ENCODE data around the gene C5. TPM values are rescaled to one million over a fixed set of nuclear protein-coding genes. Genes with fewer than 3 reads are reported as not detected.
"Not testable (repeated sequence)": the region's sequence is repeated elsewhere in the genome, so short reads cannot be mapped to it uniquely, and the experiment has no call there.

Gene C5
- total RNA-seq = 1 to 10 TPM; 1.4 to 7.9 (median 2.9) TPM
- 1 to 10 TPM; 2.3 to 6.2 (median 3.5) TPM for polyA plus RNA-seq
- long read RNA-seq, donor 1 = 0 reads
- long read RNA-seq, donor 2 = 0 reads
- long read RNA-seq, donor 3 = 0 reads
- long read RNA-seq, donor 4, partial matches to known transcripts = 1 of 2 reads
- long read RNA-seq, donor 4, other reads (novel, unspliced or antisense) = 1 of 2 reads
- long read RNA-seq, donor 5, partial matches to known transcripts = 2 of 4 reads
- long read RNA-seq, donor 5, other reads (novel, unspliced or antisense) = 2 of 4 reads
- long read RNA-seq, donor 6, partial matches to known transcripts = 0 of 1 reads
- long read RNA-seq, donor 6, other reads (novel, unspliced or antisense) = 1 of 1 reads
- long read RNA-seq, donor 7 = 0 reads
- long read RNA-seq, donor 8, full-length matches to known transcripts = 1 of 1 reads
- long read RNA-seq, donor 8, partial matches to known transcripts = 0 of 1 reads
- long read RNA-seq, donor 8, other reads (novel, unspliced or antisense) = 0 of 1 reads
- long read RNA-seq, donor 9 = 0 reads
- long read RNA-seq, donor 10 = 0 reads

DNA sequence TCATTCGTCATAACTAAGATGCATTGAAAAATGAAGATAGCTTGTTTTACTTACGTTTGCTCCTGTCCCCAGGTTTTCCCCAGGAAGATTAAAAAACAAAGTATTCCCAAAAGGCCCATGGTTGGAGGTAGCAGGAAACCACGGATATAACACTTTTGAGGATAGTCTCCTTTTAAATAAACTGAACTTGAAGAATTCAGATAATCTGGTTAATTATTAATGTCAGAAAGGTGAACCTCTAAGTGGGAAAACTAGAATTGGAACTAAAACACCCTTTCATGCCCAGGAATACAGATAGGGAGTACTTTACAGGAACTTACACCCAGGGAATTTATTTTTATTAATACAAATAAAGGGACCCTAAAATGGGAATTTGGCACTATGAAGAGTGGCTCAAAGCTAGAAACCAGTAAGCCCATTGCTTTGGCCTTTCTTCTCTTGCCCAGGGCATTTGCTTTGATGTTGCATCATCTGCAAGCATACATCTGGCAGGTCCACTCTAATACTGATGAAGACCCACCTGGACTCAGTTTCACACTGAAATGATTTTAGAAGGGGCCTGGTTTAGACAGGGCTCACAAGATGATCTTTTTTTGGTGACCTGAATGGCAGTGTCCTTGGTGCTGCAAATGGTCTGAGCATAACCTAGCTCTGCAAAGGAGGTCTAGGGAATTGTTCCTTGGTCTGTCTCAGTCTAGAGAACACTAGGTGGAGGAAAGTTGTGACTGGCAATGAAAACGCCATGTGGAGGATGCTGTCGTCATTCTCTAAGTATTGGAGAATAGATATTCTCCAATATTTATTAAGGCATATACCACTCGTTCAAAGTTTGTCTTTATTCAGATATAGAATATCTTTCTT is at the start of gene C5:
Gene C5 (minus strand): TSS at position 148 of the 861 bp plus-strand sequence. CDS start 29 bp downstream, at position 119.
- Histone ChIP-seq H3K4me1 (replicated peaks in 1 of 2) (no peaks in the 10 kb centered on the region), H3K27ac (no peak within 1 kb of the TSS), H3K9me3 (replicated peaks in 1 of 3) (no peaks in the 10 kb centered on the region), H3K36me3 (replicated peaks in 1 of 2) (no peaks in the 10 kb centered on the region), H3K27me3 (no peaks in the 10 kb centered on the region), H3K4me3 (no peak within 1 kb of the TSS)
- intact Hi-C loops (cut with DNase I) = loop anchor here in 1 of 2 donors (10.0 kb wide), 1 partner anchor 286 kb away; no protein-coding TSS in a partner anchor
- TF ChIP-seq POLR2A (IDR thresholded peaks at IDR 0.05) (no peak), CTCF (IDR thresholded peaks at IDR 0.05) (no peak)
- 86 to 91% (median 88%) methylated on average over 6 of the region's 6 CpGs for WGBS, 4 donors
- DNase-seq = no peak

DNA sequence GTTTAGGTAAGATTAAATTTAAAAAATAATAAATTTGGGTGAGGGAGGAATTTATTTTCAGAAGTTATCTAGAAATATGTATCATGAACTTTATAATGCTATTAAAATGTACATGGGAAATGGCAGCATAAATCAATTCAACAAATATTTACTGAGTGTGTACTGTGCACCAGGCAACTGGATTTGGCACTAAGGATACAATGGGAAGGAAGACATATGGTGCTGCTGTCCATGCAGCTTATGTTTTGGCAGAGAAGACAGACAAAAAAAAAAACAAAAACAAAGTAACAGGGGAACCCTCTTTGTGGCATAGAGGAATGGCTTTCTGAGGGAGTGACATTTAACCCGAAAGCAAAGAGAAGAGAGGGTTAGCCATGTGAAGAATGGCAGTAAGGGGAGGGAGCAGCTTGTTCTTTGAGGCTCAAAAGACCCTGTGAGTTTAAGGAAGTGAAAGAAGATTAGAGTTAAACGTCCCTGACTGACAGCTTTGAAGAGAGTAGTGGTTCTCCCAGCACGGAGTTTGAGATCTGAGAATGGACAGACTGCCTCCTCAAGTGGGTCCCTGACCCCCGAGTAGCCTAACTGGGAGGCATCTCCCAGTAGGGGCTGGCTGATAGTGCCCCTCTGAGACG is 48.6 kb upstream of the C5 start:
- no peak for DNase-seq
- no peak overlapping the region for H3K27ac ChIP-seq
- H3K36me3 ChIP-seq (replicated peaks in 1 of 2) = no peaks in the 10 kb centered on the region
- WGBS, 4 donors = 80 to 84% (median 82%) methylated on average over 4 to 5 of the region's 5 CpGs
- TF ChIP-seq CTCF (IDR thresholded peaks at IDR 0.05) (no peak), POLR2A (IDR thresholded peaks at IDR 0.05) (no peak)
- intact Hi-C loops (cut with DNase I) = no loop called here
- H3K4me1 ChIP-seq (replicated peaks in 1 of 2) = no peaks in the 10 kb centered on the region
- no peaks in the 10 kb centered on the region for H3K9me3 ChIP-seq (replicated peaks in 1 of 3)
- no peak overlapping the region for H3K4me3 ChIP-seq
- no peaks in the 10 kb centered on the region for H3K27me3 ChIP-seq

DNA sequence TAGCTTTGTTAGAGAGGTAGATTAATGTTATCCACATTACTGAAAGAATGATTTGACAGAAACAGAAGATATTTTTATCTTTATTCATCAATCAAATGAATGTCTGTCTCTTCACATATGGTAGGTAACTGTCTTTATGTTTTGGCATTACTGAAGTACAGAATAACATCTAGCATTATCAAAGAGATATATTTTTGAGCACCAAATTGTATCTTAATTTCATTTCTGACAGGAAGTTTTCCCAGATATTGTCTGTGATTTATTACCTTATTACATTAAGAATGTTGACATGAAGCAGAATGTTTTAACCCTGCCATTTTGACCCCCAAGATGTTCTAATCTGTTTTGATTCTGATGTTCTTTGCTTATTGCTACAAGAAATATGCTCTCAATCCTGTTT is 45.0 kb upstream of the C5 start:
- H3K4me3 ChIP-seq = no peak overlapping the region
- H3K27ac ChIP-seq = no peak overlapping the region
- H3K9me3 ChIP-seq (replicated peaks in 1 of 3) = no peaks in the 10 kb centered on the region
- intact Hi-C loops (cut with DNase I) = no loop called here
- DNase-seq = no peak
- no peaks in the 10 kb centered on the region for H3K27me3 ChIP-seq
- TF ChIP-seq CTCF (IDR thresholded peaks at IDR 0.05) = no peak
- no peak for TF ChIP-seq POLR2A (IDR thresholded peaks at IDR 0.05)
- H3K36me3 ChIP-seq (replicated peaks in 1 of 2) = no peaks in the 10 kb centered on the region
- H3K4me1 ChIP-seq (replicated peaks in 1 of 2) = no peaks in the 10 kb centered on the region

DNA sequence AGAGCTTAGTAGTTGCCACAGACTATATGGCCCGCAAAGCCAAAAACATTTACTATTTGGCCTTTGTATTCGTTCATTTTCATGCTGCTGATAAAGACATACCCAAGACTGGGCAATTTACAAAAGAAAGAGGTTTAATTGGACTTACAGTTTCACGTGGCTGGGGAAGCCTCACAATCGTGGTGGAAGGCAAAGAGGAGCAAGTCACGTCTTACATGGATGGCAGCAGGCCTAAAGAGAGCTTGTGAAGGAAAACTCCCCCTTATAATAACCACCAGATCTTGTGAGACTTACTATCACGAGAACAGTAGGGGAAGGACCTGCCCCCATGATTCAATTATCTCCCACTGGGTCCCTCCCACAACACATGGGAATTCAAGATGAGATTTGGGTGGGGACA is 40.7 kb upstream of the C5 start:
- DNase-seq; H3K4me3 ChIP-seq; H3K4me1 ChIP-seq (replicated peaks in 1 of 2); H3K9me3 ChIP-seq (replicated peaks in 1 of 3); H3K36me3 ChIP-seq (replicated peaks in 1 of 2); H3K27me3 ChIP-seq; H3K27ac ChIP-seq; intact Hi-C loops (cut with DNase I): not testable (repeated sequence)
- WGBS, 4 donors = 90 to 96% (median 94%) methylated on average over 6 of the region's 6 CpGs

All from adrenal gland (tissue), 19 donors.